Right hindlimb (tissue), 1 donor: Measurements from ENCODE around the gene GPC6.

Experiments used
- DNase-seq: peaks from one replicate; pipeline ENCODE4 v3.0.0-alpha.2; 2018

GPC6 gene

GRCh38 chr13:93521307-93521706, 294.7 kb downstream of the GPC6 start:
- DNase-seq, result no peak

GRCh38 chr13:93522501-93522900, 295.9 kb downstream of the GPC6 start:
- no peak for DNase-seq

- DNase-seq, result no peak
Measured at GRCh38 chr13:93525087-93525486, 298.5 kb downstream of the GPC6 start.

- DNase-seq, result no peak
Measured at GRCh38 chr13:93527748-93528297, 301.2 kb downstream of the GPC6 start.

- DNase-seq, result no peak
Measured at GRCh38 chr13:93529961-93530360, 303.4 kb downstream of the GPC6 start.

GRCh38 chr13:93534181-93534700, 307.6 kb downstream of the GPC6 start:
- DNase-seq, result no peak

- no peak for DNase-seq
Measured at GRCh38 chr13:93535251-93535650, 308.6 kb downstream of the GPC6 start.

GRCh38 chr13:93539914-93540313, 313.3 kb downstream of the GPC6 start:
- no peak for DNase-seq

GRCh38 chr13:93547886-93548285, 321.3 kb downstream of the GPC6 start:
- DNase-seq, result no peak

- peak; percentile 19 for DNase-seq
Measured at GRCh38 chr13:93549326-93550005, 322.9 kb downstream of the GPC6 start.

GRCh38 chr13:93550236-93550635, 323.6 kb downstream of the GPC6 start:
- no peak for DNase-seq

GRCh38 chr13:93552596-93552995, 326.0 kb downstream of the GPC6 start:
- DNase-seq, result no peak

- DNase-seq, result no peak
Measured at GRCh38 chr13:93554514-93554913, 327.9 kb downstream of the GPC6 start.

- DNase-seq, result no peak
Measured at GRCh38 chr13:93558637-93559036, 332.0 kb downstream of the GPC6 start.

GRCh38 chr13:93559718-93560117, 333.1 kb downstream of the GPC6 start:
- DNase-seq, result no peak

- DNase-seq, result peak; percentile 56
Measured at GRCh38 chr13:93561576-93562225, 335.1 kb downstream of the GPC6 start.

GRCh38 chr13:93562676-93563075, 336.1 kb downstream of the GPC6 start:
- no peak for DNase-seq

- DNase-seq, result no peak
Measured at GRCh38 chr13:93577105-93577504, 350.5 kb downstream of the GPC6 start.

GRCh38 chr13:93589788-93590187, 363.2 kb downstream of the GPC6 start:
- no peak for DNase-seq

- no peak for DNase-seq
Measured at GRCh38 chr13:93603043-93603442, 376.4 kb downstream of the GPC6 start.

GRCh38 chr13:93614776-93615175, 388.2 kb downstream of the GPC6 start:
- DNase-seq, result no peak

- DNase-seq, result no peak
Measured at GRCh38 chr13:93620181-93620765, 393.7 kb downstream of the GPC6 start.

GRCh38 chr13:93621051-93621450, 394.4 kb downstream of the GPC6 start:
- DNase-seq, result no peak

GRCh38 chr13:93621966-93622365, 395.4 kb downstream of the GPC6 start:
- DNase-seq, result no peak
